Measurements from ENCODE around the gene ZNF276.

The ZNF276 gene

DNA sequence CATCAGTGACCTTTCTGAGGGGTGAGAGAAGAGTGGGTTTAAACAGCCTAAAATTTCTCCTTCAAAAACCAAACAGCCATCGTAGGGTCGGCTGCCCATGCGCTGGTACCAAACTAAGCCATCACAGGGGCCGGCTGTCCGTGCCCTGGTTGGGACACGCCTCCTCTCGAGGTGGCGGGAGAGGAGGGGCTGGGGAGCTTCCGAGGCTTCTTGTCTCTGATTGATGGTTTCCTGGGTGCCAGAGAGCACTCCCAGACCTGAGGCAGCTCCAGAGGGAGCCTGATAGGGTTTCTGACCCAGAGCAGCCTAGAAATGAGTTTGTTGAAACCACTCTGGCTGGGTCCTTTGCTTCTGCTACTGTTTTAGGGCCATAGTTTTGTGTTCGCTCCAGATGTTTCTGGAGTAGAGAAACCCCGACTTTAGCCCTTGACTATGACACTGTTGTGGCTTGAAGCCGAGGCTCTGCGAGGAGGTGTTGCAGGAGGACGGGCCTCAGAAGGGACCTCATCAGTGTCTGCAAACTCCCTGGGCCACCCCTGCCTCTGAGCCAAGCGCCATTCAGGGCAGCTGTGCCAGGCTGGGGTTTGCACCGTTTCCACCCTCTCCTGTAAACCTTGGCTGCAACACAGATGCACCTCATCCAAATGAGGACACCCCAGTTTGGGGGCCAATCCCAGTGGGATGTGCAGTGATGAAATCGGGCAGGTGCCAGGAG, 6.2 kb downstream of the ZNF276 start:
- DNase-seq (ENCODE audit: extremely low read depth, insufficient read length) = no peak
- TF ChIP-seq, protein P1, sequence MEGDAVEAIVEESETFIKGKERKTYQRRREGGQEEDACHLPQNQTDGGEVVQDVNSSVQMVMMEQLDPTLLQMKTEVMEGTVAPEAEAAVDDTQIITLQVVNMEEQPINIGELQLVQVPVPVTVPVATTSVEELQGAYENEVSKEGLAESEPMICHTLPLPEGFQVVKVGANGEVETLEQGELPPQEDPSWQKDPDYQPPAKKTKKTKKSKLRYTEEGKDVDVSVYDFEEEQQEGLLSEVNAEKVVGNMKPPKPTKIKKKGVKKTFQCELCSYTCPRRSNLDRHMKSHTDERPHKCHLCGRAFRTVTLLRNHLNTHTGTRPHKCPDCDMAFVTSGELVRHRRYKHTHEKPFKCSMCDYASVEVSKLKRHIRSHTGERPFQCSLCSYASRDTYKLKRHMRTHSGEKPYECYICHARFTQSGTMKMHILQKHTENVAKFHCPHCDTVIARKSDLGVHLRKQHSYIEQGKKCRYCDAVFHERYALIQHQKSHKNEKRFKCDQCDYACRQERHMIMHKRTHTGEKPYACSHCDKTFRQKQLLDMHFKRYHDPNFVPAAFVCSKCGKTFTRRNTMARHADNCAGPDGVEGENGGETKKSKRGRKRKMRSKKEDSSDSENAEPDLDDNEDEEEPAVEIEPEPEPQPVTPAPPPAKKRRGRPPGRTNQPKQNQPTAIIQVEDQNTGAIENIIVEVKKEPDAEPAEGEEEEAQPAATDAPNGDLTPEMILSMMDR (IDR thresholded peaks at IDR 0.05; ENCODE audit: insufficient read depth, low read length, poor library complexity, severe bottlenecking) = no peak
- no peak overlapping the region for H3K4me3 ChIP-seq (replicated peaks; ENCODE audit: low read depth, low read length)
- peaks cover 41% of the 10 kb centered on the region for H3K36me3 ChIP-seq (ENCODE audit: control insufficient read depth, insufficient read depth, low read length)
- no peaks in the 10 kb centered on the region for H3K27me3 ChIP-seq (replicated peaks; ENCODE audit: control insufficient read depth, insufficient read depth, low read length)

DNA sequence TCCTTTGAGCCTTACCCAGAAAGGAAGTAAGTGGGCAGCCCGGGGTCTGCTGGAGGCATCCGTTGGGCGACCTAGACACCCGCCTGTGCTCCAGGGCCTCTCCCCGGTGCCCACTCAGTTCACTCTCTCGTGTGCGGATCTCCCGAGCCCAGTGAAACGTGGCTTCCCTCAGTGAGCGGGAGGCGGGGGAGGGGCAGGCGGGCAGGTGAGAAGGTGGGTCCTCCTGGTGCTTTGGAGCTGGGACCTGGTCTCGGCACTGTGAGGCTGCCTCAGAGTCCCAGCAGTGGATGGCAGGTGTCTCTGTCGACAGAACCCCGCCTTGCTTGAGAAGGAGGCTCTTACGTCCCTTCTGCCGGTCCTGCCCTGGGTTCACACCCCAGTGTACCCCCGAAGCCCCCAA, 8.0 kb downstream of the ZNF276 start:
- no peak overlapping the region for H3K4me3 ChIP-seq (replicated peaks; ENCODE audit: low read depth, low read length)
- TF ChIP-seq, protein P1 (IDR thresholded peaks at IDR 0.05; ENCODE audit: insufficient read depth, low read length, poor library complexity, severe bottlenecking) = no peak
- peaks cover 44% of the 10 kb centered on the region for H3K36me3 ChIP-seq (ENCODE audit: control insufficient read depth, insufficient read depth, low read length)
- DNase-seq (ENCODE audit: extremely low read depth, insufficient read length) = no peak
- no peaks in the 10 kb centered on the region for H3K27me3 ChIP-seq (replicated peaks; ENCODE audit: control insufficient read depth, insufficient read depth, low read length)

DNA sequence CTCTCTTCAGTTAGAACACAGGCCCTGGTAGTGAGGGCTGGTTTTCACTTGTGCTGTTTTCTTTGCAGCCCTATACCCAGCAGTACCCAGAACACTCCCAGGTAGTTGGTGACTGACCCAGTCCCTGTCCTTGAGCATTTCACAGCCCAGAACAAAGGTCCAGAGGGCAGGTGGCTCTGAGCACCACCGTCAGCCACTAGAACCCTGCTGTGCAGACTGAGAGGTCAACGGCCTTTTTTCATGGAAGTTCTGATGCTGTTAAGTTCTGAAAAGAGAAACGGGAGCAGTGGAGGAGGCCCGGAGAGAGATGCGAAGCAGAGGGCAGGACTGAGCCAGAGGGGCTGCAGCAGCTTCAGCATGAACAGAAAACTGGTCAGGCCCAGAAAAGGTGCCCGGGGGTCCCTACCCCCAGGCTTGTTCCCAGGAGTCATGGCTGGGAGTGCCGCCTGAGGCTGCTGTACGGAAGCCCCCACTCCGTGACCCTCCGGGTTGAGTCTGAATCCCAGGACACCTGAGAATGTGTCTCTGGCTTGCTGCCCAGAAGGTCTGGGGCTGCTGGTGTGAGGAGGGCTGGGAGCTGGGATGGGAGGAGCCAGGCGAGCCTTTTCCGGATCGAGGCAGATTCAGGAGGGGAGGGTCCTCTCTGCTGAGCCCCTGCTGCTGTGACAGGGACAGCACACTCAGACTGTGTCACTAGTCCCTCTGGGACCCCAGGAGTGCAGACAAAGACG, 8.7 kb downstream of the ZNF276 start:
- Histone ChIP-seq H3K27me3 (replicated peaks; ENCODE audit: control insufficient read depth, insufficient read depth, low read length) (no peaks in the 10 kb centered on the region), H3K36me3 (ENCODE audit: control insufficient read depth, insufficient read depth, low read length) (peaks cover 43% of the 10 kb centered on the region), H3K4me3 (replicated peaks; ENCODE audit: low read depth, low read length) (no peak overlapping the region)
- TF ChIP-seq, protein P1 (IDR thresholded peaks at IDR 0.05; ENCODE audit: insufficient read depth, low read length, poor library complexity, severe bottlenecking) = no peak
- DNase-seq (ENCODE audit: extremely low read depth, insufficient read length) = no peak

DNA sequence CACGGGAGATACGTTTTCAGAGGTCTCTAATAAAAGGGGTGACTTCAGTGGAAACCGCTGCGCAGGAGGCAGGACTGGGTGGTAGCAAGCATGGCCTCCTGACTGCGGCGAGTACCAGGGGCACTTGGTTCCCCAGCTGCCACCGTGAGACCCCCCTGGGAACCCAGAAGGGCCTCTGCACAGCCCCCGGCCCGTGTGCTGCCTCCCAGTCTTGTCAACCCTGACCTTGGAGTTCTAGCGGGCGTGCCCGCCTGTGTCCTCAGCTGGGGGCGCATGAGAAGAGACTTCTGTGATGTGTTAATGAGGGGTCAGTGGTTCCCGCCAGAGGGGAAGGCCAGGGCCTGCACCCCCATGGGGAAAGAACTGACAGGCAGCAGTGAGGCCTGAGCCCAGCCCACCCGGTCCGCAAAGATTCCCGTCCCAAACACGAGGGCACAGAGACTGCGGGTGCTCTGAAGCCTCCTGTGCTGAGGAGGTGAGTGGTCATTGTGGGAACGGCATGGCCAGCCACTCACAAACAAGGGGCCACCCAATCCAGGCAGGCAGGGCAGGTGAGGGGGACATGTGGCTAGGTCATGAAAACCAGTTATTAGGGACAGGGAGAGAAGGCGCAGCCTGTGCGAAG, 9.4 kb downstream of the ZNF276 start:
- TF ChIP-seq, protein P1 (IDR thresholded peaks at IDR 0.05; ENCODE audit: insufficient read depth, low read length, poor library complexity, severe bottlenecking) = no peak
- no peak for DNase-seq (ENCODE audit: extremely low read depth, insufficient read length)
- no peaks in the 10 kb centered on the region for H3K27me3 ChIP-seq (replicated peaks; ENCODE audit: control insufficient read depth, insufficient read depth, low read length)
- no peak overlapping the region for H3K4me3 ChIP-seq (replicated peaks; ENCODE audit: low read depth, low read length)
- H3K36me3 ChIP-seq (ENCODE audit: control insufficient read depth, insufficient read depth, low read length) = peaks cover 43% of the 10 kb centered on the region

DNA sequence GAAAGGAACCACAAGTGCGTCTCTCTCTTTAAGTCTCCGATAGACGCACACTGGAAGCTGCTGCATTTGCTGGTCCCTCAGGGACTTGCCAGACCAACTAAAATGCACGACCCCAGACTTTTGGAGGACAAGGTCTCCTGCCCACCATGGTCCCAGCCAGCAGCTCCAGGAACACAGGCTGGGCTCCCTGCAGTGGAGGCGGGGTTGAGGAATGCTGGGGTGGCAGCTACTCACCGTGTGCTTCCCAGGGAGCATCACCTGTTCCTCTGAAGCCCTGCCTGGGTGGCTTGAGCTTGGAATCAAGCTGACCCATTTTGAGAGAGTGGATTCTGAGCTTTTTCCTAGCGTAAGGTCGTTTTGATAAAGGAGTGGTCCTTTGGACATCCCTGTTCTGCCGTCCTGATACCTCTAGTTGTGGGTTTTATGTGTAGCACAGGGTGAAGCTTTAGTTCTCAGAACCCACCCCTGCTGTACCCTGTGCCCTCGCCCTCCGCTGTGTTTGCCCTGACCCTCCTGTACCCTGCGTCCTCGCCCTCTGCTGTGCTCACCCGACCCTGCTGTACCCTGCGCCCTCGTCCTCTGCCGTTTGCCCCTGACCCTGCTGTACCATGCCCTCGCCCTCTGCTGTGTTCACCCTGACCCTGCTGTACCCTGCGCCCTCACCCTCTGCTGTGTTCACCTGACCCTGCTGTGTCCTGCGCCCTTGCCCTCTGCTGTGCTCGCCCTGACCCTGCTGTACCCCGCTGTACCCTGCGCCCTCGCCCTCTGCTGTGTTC, 11.0 kb downstream of the ZNF276 start:
- H3K36me3 ChIP-seq (ENCODE audit: control insufficient read depth, insufficient read depth, low read length) = peaks cover 40% of the 10 kb centered on the region
- TF ChIP-seq, protein P1 (IDR thresholded peaks at IDR 0.05; ENCODE audit: insufficient read depth, low read length, poor library complexity, severe bottlenecking) = no peak
- H3K4me3 ChIP-seq (replicated peaks; ENCODE audit: low read depth, low read length) = no peak overlapping the region
- no peaks in the 10 kb centered on the region for H3K27me3 ChIP-seq (replicated peaks; ENCODE audit: control insufficient read depth, insufficient read depth, low read length)
- DNase-seq (ENCODE audit: extremely low read depth, insufficient read length) = no peak

All from GM06990 (cell line).